ENCODE data around the gene UST.

Gene UST

DNA sequence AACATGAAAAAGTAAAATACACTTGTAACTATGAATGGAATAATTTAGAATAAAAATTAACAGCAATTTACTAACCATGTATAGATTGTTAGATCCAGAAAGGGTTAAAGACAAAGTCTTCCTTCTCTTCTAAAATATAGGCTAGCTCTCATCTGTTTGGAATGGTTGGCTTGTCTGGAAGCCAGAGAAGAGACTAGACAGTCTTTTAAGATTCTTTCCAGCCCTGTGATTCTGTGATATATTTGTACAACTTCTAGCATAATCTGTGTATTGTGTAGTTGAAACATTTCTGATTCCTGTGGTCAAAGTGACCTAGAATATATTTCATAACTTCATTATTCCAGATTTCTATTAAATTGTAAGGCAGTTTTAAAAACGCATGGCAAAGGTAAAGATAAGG lies 196.6 kb downstream of the UST start:
- TF ChIP-seq, protein P1, sequence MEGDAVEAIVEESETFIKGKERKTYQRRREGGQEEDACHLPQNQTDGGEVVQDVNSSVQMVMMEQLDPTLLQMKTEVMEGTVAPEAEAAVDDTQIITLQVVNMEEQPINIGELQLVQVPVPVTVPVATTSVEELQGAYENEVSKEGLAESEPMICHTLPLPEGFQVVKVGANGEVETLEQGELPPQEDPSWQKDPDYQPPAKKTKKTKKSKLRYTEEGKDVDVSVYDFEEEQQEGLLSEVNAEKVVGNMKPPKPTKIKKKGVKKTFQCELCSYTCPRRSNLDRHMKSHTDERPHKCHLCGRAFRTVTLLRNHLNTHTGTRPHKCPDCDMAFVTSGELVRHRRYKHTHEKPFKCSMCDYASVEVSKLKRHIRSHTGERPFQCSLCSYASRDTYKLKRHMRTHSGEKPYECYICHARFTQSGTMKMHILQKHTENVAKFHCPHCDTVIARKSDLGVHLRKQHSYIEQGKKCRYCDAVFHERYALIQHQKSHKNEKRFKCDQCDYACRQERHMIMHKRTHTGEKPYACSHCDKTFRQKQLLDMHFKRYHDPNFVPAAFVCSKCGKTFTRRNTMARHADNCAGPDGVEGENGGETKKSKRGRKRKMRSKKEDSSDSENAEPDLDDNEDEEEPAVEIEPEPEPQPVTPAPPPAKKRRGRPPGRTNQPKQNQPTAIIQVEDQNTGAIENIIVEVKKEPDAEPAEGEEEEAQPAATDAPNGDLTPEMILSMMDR (IDR thresholded peaks at IDR 0.05; ENCODE audit: borderline replicate concordance, control extremely low read depth, extremely low read depth, insufficient read depth, missing control alignments) = no peak
- in situ Hi-C loops (cut with MboI; ENCODE audit: low sequenced_read_pairs, unreplicated experiment) = loop anchor here (10.0 kb wide), 1 partner anchor 179 kb away; no protein-coding TSS in a partner anchor
- no peak for DNase-seq (ENCODE audit: low spot score)

DNA sequence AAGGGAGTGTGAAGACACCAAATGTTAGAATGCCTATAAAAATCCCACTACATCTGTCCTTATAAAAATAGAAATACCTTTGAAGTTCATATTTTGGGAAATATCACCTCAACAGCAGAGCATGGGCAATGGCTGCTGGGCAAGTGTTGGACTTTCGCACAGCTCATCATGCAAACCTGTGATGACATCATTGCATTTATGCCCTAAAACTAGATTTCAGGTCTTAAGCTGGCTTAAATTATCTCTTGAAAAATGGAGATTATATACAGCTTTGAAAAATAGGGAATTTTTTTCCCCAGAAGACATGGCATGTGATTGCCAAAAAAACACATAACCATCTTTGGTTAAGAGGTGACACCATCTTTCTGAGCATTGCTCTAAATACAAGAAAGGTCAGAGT lies 197.8 kb downstream of the UST start:
- in situ Hi-C loops (cut with MboI; ENCODE audit: low sequenced_read_pairs, unreplicated experiment) = loop anchor here (10.0 kb wide), 1 partner anchor 180 kb away; no protein-coding TSS in a partner anchor
- DNase-seq (ENCODE audit: low spot score) = no peak
- TF ChIP-seq, protein P1 (IDR thresholded peaks at IDR 0.05; ENCODE audit: borderline replicate concordance, control extremely low read depth, extremely low read depth, insufficient read depth, missing control alignments) = no peak

DNA sequence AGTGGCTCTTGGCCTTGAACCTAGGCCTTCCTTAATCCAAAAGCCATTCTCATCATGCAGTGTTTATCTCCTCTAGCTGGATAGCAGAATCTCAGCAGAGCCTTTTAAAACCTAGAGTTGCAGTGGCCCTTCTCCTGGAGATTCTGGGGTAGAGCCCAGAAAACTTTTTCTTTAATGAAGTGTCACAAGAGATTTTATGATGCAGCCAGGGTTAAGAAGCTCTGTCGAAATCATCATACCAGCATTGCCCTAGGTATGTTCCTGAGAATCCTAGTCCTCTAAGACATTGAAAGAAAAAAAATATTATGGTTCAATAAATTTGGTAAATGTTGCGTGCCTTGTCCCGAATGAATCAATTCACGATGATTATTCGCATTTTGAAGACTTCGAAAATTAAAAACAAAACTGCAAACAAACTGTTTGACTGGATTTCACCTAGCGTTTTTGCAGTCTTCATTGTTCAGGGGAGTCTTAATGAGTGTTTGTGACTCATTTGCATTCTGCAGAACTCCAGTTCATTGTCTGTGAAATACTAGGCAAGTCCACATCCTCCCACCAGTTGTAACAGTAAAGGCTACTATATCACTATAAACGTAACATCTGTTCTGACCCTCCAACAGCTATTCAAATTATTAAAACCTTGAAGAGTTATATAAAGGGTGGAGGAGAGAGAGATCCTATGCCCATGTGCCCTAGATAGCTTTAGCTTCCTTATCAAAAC lies 198.6 kb downstream of the UST start:
- TF ChIP-seq, protein P1 (IDR thresholded peaks at IDR 0.05; ENCODE audit: borderline replicate concordance, control extremely low read depth, extremely low read depth, insufficient read depth, missing control alignments) = no peak
- DNase-seq (ENCODE audit: low spot score) = no peak
- in situ Hi-C loops (cut with MboI; ENCODE audit: low sequenced_read_pairs, unreplicated experiment) = loop anchor here (10.0 kb wide), 1 partner anchor 181 kb away; no protein-coding TSS in a partner anchor

- TF ChIP-seq, protein P1 (IDR thresholded peaks at IDR 0.05; ENCODE audit: borderline replicate concordance, control extremely low read depth, extremely low read depth, insufficient read depth, missing control alignments) = peak; percentile 90
- peak; percentile 70 for DNase-seq (ENCODE audit: low spot score)
- in situ Hi-C loops (cut with MboI; ENCODE audit: low sequenced_read_pairs, unreplicated experiment) = loop anchor here (10.0 kb wide), 1 partner anchor 183 kb away; no protein-coding TSS in a partner anchor
These were observed 201.0 kb downstream of the UST start for GRCh38 chr6:148947621-148948444.

DNA sequence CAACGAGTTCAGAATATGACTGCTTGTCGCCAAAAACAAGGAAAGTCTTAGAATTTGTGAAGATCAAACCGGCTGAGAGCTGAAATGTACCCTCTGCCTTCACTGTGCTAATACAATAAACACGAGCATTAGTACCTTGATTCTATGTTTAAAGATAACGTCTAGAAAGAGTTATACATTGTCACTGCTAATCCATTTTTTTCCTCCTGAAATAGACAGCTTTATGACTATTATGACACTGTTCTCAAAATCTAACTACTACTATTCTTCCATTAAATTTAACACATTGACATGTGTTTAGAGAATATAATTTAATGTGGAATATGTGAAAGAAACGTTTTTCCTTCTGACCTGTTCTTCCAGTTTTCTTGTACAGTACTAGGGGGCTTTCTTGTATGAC lies 204.8 kb downstream of the UST start:
- in situ Hi-C loops (cut with MboI; ENCODE audit: low sequenced_read_pairs, unreplicated experiment) = loop anchor here (10.0 kb wide), 1 partner anchor 387 kb away; no protein-coding TSS in a partner anchor
- DNase-seq (ENCODE audit: low spot score) = no peak
- TF ChIP-seq, protein P1 (IDR thresholded peaks at IDR 0.05; ENCODE audit: borderline replicate concordance, control extremely low read depth, extremely low read depth, insufficient read depth, missing control alignments) = no peak
